Natural killer cell treated with Interleukin-12 subunit alpha and Interleukin-12 subunit beta and Interleukin-15 and Interleukin-18, amount 100 ng/mL, for 72 hours (primary cell): ENCODE results near the gene MAP3K9. TPM values are rescaled to one million over a fixed set of nuclear protein-coding genes. Genes with fewer than 3 reads are reported as not detected.

Experiments used
- ATAC-seq, 2 donors: fragments of 150-1000 bp; cut with Tn5 transposase in 1 of 2; sonication (Bioruptor Pico), chemical (Tn5 transposase) in 1 of 2; 2 replicates each; pipeline ENCODE4 v1.10.0; 2021
- DNase-seq: peaks from one replicate; pipeline ENCODE4 v3.0.0; 2022; ENCODE audit warnings: low spot score
- H3K27ac Mint-ChIP-seq, 2 donors: 1 replicate in 1 of 2; 2 replicates in 1 of 2; pipeline ENCODE4 v1.8.0; 2022; ENCODE audit warnings: mixed read lengths in 2 of 2, mild to moderate bottlenecking in 1 of 2, moderate library complexity in 1 of 2
- H3K27me3 Mint-ChIP-seq, 2 donors: 1 replicate in 1 of 2; 2 replicates in 1 of 2; pipeline ENCODE4 v1.8.0; 2022; ENCODE audit warnings: mixed read lengths in 2 of 2
- H3K36me3 Mint-ChIP-seq: one replicate; pipeline ENCODE4 v1.8.0; 2022; ENCODE audit warnings: mixed read lengths
- H3K4me1 Mint-ChIP-seq, 2 donors: 1 replicate in 1 of 2; 2 replicates in 1 of 2; pipeline ENCODE4 v1.8.0; 2022; ENCODE audit warnings: low read depth in 2 of 2, mixed read lengths in 2 of 2, mild to moderate bottlenecking in 1 of 2
- H3K4me3 Mint-ChIP-seq: one replicate; pipeline ENCODE4 v1.8.0; 2022; ENCODE audit warnings: mixed read lengths
- H3K9me3 Mint-ChIP-seq: 2 replicates; pipeline ENCODE4 v1.8.0; 2022; ENCODE audit warnings: mixed read lengths
- total RNA-seq, 2 donors: library from RNA; stranded (reverse); gene quantifications; one replicate each; pipeline ENCODE4 v1.2.3, GENCODE V29; 2022

Gene MAP3K9
- total RNA-seq, 2 donors from 2014 or later, result 4.2 to 13.7 TPM

GRCh38 chr14:70832561-70833305 lies 23.4 kb upstream of the MAP3K9 start:
- ATAC-seq (no peak), DNase-seq (no peak)
- no peaks in the 10 kb centered on the region for H3K9me3 Mint-ChIP-seq
- peaks cover 0 to 10% of the 10 kb centered on the region in 2 donors for H3K27me3 Mint-ChIP-seq
- H3K4me1 Mint-ChIP-seq, result no peaks in the 10 kb centered on the region
- no peaks in the 10 kb centered on the region for H3K36me3 Mint-ChIP-seq
- no peak overlapping the region for H3K27ac Mint-ChIP-seq
- H3K4me3 Mint-ChIP-seq, result no peak overlapping the region

- Mint-ChIP-seq H3K9me3 (no peaks in the 10 kb centered on the region), H3K27ac (no peak overlapping the region), H3K27me3 (peaks cover 0 to 4% of the 10 kb centered on the region in 2 donors), H3K4me1 (no peaks in the 10 kb centered on the region), H3K4me3 (no peak overlapping the region), H3K36me3 (no peaks in the 10 kb centered on the region)
- ATAC-seq (no peak), DNase-seq (no peak)
These were observed 21.9 kb upstream of the MAP3K9 start for GRCh38 chr14:70830998-70831781.

GRCh38 chr14:70828188-70828587 lies 18.9 kb upstream of the MAP3K9 start:
- Mint-ChIP-seq H3K27me3 (peaks cover 0 to 5% of the 10 kb centered on the region in 2 donors), H3K27ac (no peak overlapping the region), H3K36me3 (no peaks in the 10 kb centered on the region), H3K4me3 (no peak overlapping the region), H3K4me1 (peaks cover 0 to under 1% of the 10 kb centered on the region in 2 donors), H3K9me3 (no peaks in the 10 kb centered on the region)
- DNase-seq (no peak), ATAC-seq (no peak)

GRCh38 chr14:70827752-70828151 lies 18.4 kb upstream of the MAP3K9 start:
- Mint-ChIP-seq H3K27me3 (peaks cover 0 to 9% of the 10 kb centered on the region in 2 donors), H3K4me1 (peaks cover 4 to 5% of the 10 kb centered on the region in 2 donors), H3K36me3 (no peaks in the 10 kb centered on the region), H3K4me3 (no peak overlapping the region), H3K9me3 (no peaks in the 10 kb centered on the region), H3K27ac (no peak overlapping the region)
- DNase-seq (no peak), ATAC-seq (no peak)

- ATAC-seq (no peak), DNase-seq (no peak)
- Mint-ChIP-seq H3K27me3 (peaks cover 0 to 9% of the 10 kb centered on the region in 2 donors), H3K4me3 (no peak overlapping the region), H3K4me1 (peaks cover 4 to 7% of the 10 kb centered on the region in 2 donors), H3K9me3 (no peaks in the 10 kb centered on the region), H3K36me3 (no peaks in the 10 kb centered on the region), H3K27ac (no peak overlapping the region)
These were observed 18.0 kb upstream of the MAP3K9 start for GRCh38 chr14:70827347-70827746.

GRCh38 chr14:70823281-70823680 lies 14.0 kb upstream of the MAP3K9 start:
- H3K27ac Mint-ChIP-seq, result peak overlapping the region in 1 of 2 donors; percentile 80
- no peaks in the 10 kb centered on the region for H3K9me3 Mint-ChIP-seq
- DNase-seq (no peak), ATAC-seq (no peak)
- H3K4me1 Mint-ChIP-seq, result peaks cover 15 to 21% of the 10 kb centered on the region in 2 donors
- H3K27me3 Mint-ChIP-seq, result peaks cover 0 to 17% of the 10 kb centered on the region in 2 donors
- H3K4me3 Mint-ChIP-seq, result peak overlapping the region; percentile 71
- no peaks in the 10 kb centered on the region for H3K36me3 Mint-ChIP-seq

- H3K4me1 Mint-ChIP-seq, result peaks cover 19 to 27% of the 10 kb centered on the region in 2 donors
- no peaks in the 10 kb centered on the region for H3K36me3 Mint-ChIP-seq
- peak overlapping the region; percentile 71 for H3K4me3 Mint-ChIP-seq
- no peak for ATAC-seq
- peak overlapping the region; percentile 63 to 80 for H3K27ac Mint-ChIP-seq
- peaks cover 0 to 17% of the 10 kb centered on the region in 2 donors for H3K27me3 Mint-ChIP-seq
- no peak for DNase-seq
- H3K9me3 Mint-ChIP-seq, result no peaks in the 10 kb centered on the region
These were observed 13.3 kb upstream of the MAP3K9 start for GRCh38 chr14:70822530-70823185.

- peaks cover 20 to 28% of the 10 kb centered on the region in 2 donors for H3K4me1 Mint-ChIP-seq
- H3K27ac Mint-ChIP-seq, result peak overlapping the region; percentile 63 to 80
- peak; percentile 78 to 82 for ATAC-seq
- no peaks in the 10 kb centered on the region for H3K9me3 Mint-ChIP-seq
- peak overlapping the region; percentile 71 for H3K4me3 Mint-ChIP-seq
- no peaks in the 10 kb centered on the region for H3K36me3 Mint-ChIP-seq
- DNase-seq, result peak; percentile 82
- peaks cover 0 to 17% of the 10 kb centered on the region in 2 donors for H3K27me3 Mint-ChIP-seq
These were observed 12.5 kb upstream of the MAP3K9 start for GRCh38 chr14:70821584-70822529.

- ATAC-seq, result no peak
- no peak for DNase-seq
- H3K9me3 Mint-ChIP-seq, result no peaks in the 10 kb centered on the region
- H3K4me3 Mint-ChIP-seq, result no peak overlapping the region
- H3K27ac Mint-ChIP-seq, result no peak overlapping the region
- H3K27me3 Mint-ChIP-seq, result peaks cover 0 to 17% of the 10 kb centered on the region in 2 donors
- H3K36me3 Mint-ChIP-seq, result no peaks in the 10 kb centered on the region
- peaks cover 13 to 21% of the 10 kb centered on the region in 2 donors for H3K4me1 Mint-ChIP-seq
These were observed 7.2 kb upstream of the MAP3K9 start for GRCh38 chr14:70816525-70816924.

- Mint-ChIP-seq H3K36me3 (no peaks in the 10 kb centered on the region), H3K27ac (no peak overlapping the region), H3K9me3 (no peaks in the 10 kb centered on the region), H3K4me1 (peaks cover 7 to 13% of the 10 kb centered on the region in 2 donors), H3K4me3 (no peak overlapping the region), H3K27me3 (peaks cover 0 to 13% of the 10 kb centered on the region in 2 donors)
- ATAC-seq, result no peak
- no peak for DNase-seq
These were observed 5.2 kb upstream of the MAP3K9 start for GRCh38 chr14:70814466-70814865.

- Mint-ChIP-seq H3K4me3 (no peak overlapping the region), H3K36me3 (no peaks in the 10 kb centered on the region), H3K27me3 (peaks cover 0 to 12% of the 10 kb centered on the region in 2 donors), H3K4me1 (peaks cover 6 to 8% of the 10 kb centered on the region in 2 donors), H3K9me3 (no peaks in the 10 kb centered on the region), H3K27ac (no peak overlapping the region)
- DNase-seq (no peak), ATAC-seq (no peak)
These were observed 3.0 kb upstream of the MAP3K9 start for GRCh38 chr14:70812124-70812818.

GRCh38 chr14:70811578-70811977 lies 2.3 kb upstream of the MAP3K9 start:
- no peaks in the 10 kb centered on the region for H3K9me3 Mint-ChIP-seq
- peaks cover 0 to 16% of the 10 kb centered on the region in 2 donors for H3K27me3 Mint-ChIP-seq
- peaks cover 6 to 11% of the 10 kb centered on the region in 2 donors for H3K4me1 Mint-ChIP-seq
- H3K36me3 Mint-ChIP-seq, result no peaks in the 10 kb centered on the region
- DNase-seq, result no peak
- no peak overlapping the region for H3K27ac Mint-ChIP-seq
- H3K4me3 Mint-ChIP-seq, result no peak overlapping the region
- no peak for ATAC-seq
